Erythroblast (primary cell): ENCODE data around the gene POLRMT.

Experiments
- DNase-seq, 2 experiments: peaks; one replicate each; lab custom pipeline; 2025; lab: John Stamatoyannopoulos, UW
- GATA1 ChIP-seq: IDR thresholded peaks from 2 replicates; pipeline ENCODE4 v1.6.1; 2011; ENCODE audit warnings: low read depth, mild to moderate bottlenecking, control low read depth, low read length, moderate library complexity
- POLR2A ChIP-seq: IDR thresholded peaks from 2 replicates; pipeline ENCODE4 v1.6.1; 2011; ENCODE audit warnings: mild to moderate bottlenecking, low read length

The POLRMT gene

DNA sequence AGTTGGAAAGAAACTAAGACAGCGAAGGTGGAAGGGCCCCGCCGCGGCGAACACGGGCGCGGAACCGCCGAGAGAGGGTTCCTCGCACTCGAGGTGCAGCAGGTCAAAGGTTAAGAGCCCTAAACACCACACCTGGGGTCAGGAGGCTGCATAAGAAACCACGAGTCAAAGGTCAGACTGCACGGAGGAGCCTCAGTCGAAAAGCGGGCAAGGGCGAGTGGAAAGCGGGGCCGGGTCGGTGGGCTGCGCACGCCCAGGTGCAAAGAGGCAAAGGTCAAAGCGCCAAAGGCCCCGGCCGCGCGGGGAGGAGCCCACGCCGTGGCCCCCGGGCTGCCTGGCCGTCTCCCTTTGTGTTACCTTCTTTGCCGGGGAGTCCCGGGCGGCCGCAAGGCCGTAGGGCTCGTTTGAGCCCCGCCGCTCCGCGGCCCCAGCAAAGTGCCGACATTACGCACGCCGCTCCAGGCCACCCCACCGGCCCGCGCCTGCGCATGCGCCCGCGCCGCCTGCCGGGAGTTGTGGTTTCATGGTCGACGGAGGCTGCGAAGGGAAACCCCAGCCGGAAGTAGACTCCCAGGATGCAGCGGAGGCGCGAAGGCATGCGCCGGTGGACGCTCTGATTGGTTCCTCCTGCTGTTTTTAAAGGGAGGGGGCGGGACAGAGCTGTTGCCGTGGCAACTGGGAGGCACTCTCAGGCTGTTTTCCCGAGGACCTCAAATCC is at the start of gene POLRMT:
POLRMT (minus strand) TSS at position 470 of the 718 bp plus-strand sequence; CDS start at position 445, 25 bp downstream.
- peak; percentile 99 for DNase-seq
- peak; percentile 24 for TF ChIP-seq POLR2A
- no peak for TF ChIP-seq GATA1

DNA sequence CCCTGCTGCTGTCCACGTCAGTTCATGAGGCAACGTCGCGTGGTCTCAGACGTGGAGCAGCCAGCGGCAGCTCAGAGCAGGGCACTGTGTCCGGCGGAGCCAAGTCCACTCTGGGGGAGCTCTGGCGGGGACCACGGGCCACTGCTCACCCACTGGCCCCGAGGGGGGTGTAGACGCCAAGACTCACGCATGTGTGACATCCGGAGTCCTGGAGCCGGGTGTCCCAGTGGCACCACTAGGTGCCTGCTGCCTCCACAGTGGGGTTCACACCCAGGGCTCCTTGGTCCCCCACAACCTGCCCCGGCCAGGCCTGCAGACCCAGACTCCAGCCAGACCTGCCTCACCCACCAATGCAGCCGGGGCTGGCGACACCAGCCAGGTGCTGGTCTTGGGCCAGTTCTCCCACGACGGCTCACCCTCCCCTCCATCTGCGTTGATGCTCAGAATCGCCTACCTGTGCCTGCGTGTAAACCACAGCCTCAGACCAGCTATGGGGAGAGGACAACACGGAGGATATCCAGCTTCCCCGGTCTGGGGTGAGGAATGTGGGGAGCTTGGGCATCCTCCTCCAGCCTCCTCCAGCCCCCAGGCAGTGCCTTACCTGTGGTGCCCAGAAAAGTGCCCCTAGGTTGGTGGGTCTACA is 49.5 kb upstream of the POLRMT start:
- DNase-seq, result no peak
- no peak for TF ChIP-seq GATA1
- no peak for TF ChIP-seq POLR2A

- TF ChIP-seq GATA1 (no peak), POLR2A (no peak)
- peak in 1 of 2 experiments; percentile 94 for DNase-seq
Measured at GRCh38 chr19:681029-682019, 48.0 kb upstream of the POLRMT start.

- TF ChIP-seq GATA1 (no peak), POLR2A (peak; percentile 44)
- DNase-seq, result peak; percentile 99 to 100
Measured at GRCh38 chr19:680287-681028, 47.1 kb upstream of the POLRMT start.

GRCh38 chr19:679418-680286 is 46.3 kb upstream of the POLRMT start:
- peak; percentile 56 to 60 for DNase-seq

GRCh38 chr19:678791-679388 is 45.6 kb upstream of the POLRMT start:
- TF ChIP-seq GATA1 (no peak), POLR2A (no peak)
- no peak for DNase-seq

More at GRCh38 chr19:679418-680286, 46.3 kb upstream of the POLRMT start:
- no peak for TF ChIP-seq POLR2A
- no peak for TF ChIP-seq GATA1

DNA sequence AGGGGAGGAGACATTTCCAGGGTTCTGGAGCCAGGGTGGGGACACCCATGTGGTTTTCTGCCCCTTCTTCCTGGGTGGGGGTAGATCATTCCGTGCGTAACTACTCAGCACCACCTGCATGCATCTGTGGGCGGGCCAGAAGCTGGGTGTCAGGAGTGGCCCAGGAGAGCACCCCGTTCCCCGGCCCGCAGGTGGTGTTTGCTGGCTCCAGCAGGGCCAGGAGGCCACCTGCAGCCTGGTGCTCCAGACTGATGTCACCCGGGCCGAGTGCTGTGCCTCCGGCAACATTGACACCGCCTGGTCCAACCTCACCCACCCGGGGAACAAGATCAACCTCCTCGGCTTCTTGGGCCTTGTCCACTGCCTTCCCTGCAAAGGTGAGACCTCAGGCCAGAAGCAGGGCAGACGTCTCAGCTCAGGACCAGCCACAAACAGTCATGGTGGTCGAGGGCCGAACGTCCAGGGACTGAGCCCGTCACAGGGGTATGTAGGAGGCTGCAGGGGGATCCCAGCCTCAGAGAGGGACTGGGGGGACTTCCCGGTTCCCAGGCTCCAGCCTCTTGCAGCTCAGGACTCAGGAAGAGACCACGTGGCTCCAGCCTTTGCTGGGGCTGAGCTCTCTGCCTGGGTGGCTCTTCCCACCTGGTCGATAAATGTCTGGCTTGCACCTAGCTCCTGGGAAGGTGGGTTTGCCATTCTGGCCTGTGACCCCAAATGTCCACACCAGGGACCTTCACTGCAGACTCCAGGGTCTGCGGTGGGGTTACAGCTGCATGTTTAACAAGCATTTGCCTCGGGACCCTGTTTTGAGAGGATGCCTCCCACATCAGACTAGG is 44.5 kb upstream of the POLRMT start:
- TF ChIP-seq POLR2A (no peak), GATA1 (no peak)
- no peak for DNase-seq

- DNase-seq, result no peak
- no peak for TF ChIP-seq GATA1
- no peak for TF ChIP-seq POLR2A
Measured at GRCh38 chr19:677201-677600, 43.9 kb upstream of the POLRMT start.

- TF ChIP-seq GATA1, result no peak
- no peak for TF ChIP-seq POLR2A
- DNase-seq, result no peak
Measured at GRCh38 chr19:676339-677105, 43.2 kb upstream of the POLRMT start, which contains the start of gene FSTL3. TSS of gene FSTL3 (plus strand) at chr19:676392. CDS start at chr19:676424, 32 bp downstream.

GRCh38 chr19:676007-676338 is 42.6 kb upstream of the POLRMT start:
- no peak for DNase-seq
- TF ChIP-seq GATA1 (no peak), POLR2A (no peak)
